Upper lobe of right lung (tissue), 1 donor: Measurements from ENCODE around the gene TANGO2. TPM values are rescaled to one million over a fixed set of nuclear protein-coding genes. Genes with fewer than 3 reads are reported as not detected.
A peak's percentile ranks its signal among the peaks of the same experiment; 100 is the strongest.

Source experiments
- ATAC-seq: fragments of 200-7000 bp; cut with Tn5 transposase; one replicate; pipeline ENCODE4 v1.9.1; 2020; ENCODE audit warnings: mild to moderate bottlenecking, moderate library complexity
- DNase-seq: peaks from one replicate; pipeline ENCODE4 v3.0.0-alpha.2; 2020
- H3K27ac ChIP-seq: fragments of 200-600 bp; one replicate; pipeline ENCODE4 v1.8.0; 2022
- H3K27me3 ChIP-seq: fragments of 200-600 bp; one replicate; pipeline ENCODE4 v1.8.0; 2022; ENCODE audit warnings: mild to moderate bottlenecking
- H3K36me3 ChIP-seq: fragments of 200-600 bp; one replicate; pipeline ENCODE4 v1.8.0; 2022
- H3K4me1 ChIP-seq: fragments of 200-600 bp; one replicate; pipeline ENCODE4 v1.8.0; 2022
- H3K4me3 ChIP-seq: fragments of 200-600 bp; one replicate; pipeline ENCODE4 v1.8.0; 2022; ENCODE audit warnings: mild to moderate bottlenecking
- H3K9me3 ChIP-seq: fragments of 200-600 bp; one replicate; pipeline ENCODE4 v1.8.0; 2022
- CTCF ChIP-seq: fragments of 200-600 bp; IDR thresholded peaks from one replicate; pipeline ENCODE4 v1.8.0; 2022; ENCODE audit warnings: antibody characterized with exemption
- intact Hi-C: fragments of 100-400 bp; cut with DNase I; formaldehyde crosslinking; loops from one replicate; pipeline ENCODE4 v1.11.0; 2022
- total RNA-seq: library from RNA; stranded (reverse); fragmentation: NEBNext Ultra II Directional; extraction: Animal tissue kit (Norgen Biotek cat#: 25700); gene quantifications from one replicate; pipeline ENCODE4 v1.2.1, GENCODE V29; 2021
- donor health status: DM: no; HTN: yes; CAD: no; lungs with severe emphysema.

Gene TANGO2
- total RNA-seq, 1 donor from 2014 or later, result 37.8 TPM

DNA sequence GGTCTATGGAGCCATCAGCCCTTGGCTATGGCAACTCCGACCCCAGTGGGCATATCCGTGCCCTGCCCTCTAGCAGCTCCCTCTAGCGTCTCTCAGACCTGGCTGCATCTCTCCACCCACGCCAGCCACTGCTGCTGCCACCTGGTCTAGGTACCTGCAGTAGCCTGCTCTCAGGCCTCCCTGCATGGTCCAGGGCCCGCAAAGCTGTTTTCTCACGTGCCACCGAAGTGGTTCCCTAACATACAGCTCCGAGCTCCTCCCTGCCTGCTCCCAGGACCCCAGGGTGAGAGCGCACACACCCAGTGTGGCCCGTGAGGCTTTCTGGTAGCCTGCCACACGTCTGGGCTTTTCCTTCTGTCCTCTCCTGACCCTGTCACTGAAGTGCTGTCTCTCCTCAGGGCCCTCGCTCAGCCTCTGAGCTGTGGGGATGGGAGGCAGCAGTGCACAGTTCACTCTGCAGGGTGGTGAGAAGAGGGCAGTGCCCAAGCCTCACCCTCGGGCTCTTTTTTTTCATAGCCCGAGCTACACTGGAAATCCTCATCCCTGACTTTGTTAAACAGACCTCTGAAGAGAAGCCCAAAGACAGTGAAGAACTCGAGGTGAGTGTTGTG is 73.4 kb downstream of the TANGO2 start:
- DNase-seq (peak; percentile 46), ATAC-seq (peak; percentile 13)
- Histone ChIP-seq H3K36me3 (peaks cover 99% of the 10 kb centered on the region), H3K4me3 (no peak overlapping the region), H3K27me3 (no peaks in the 10 kb centered on the region), H3K9me3 (no peaks in the 10 kb centered on the region), H3K4me1 (no peaks in the 10 kb centered on the region), H3K27ac (no peak overlapping the region)
- intact Hi-C loops, result no loop called here
- TF ChIP-seq CTCF, result no peak

- H3K4me1 ChIP-seq, result no peaks in the 10 kb centered on the region
- DNase-seq (no peak), ATAC-seq (no peak)
- intact Hi-C loops, result no loop called here
- no peaks in the 10 kb centered on the region for H3K27me3 ChIP-seq
- no peak overlapping the region for H3K27ac ChIP-seq
- H3K4me3 ChIP-seq, result no peak overlapping the region
- no peak for TF ChIP-seq CTCF
- no peaks in the 10 kb centered on the region for H3K9me3 ChIP-seq
- H3K36me3 ChIP-seq, result peaks cover 99% of the 10 kb centered on the region
Observed at GRCh38 chr22:20095521-20095920, 74.6 kb downstream of the TANGO2 start.

DNA sequence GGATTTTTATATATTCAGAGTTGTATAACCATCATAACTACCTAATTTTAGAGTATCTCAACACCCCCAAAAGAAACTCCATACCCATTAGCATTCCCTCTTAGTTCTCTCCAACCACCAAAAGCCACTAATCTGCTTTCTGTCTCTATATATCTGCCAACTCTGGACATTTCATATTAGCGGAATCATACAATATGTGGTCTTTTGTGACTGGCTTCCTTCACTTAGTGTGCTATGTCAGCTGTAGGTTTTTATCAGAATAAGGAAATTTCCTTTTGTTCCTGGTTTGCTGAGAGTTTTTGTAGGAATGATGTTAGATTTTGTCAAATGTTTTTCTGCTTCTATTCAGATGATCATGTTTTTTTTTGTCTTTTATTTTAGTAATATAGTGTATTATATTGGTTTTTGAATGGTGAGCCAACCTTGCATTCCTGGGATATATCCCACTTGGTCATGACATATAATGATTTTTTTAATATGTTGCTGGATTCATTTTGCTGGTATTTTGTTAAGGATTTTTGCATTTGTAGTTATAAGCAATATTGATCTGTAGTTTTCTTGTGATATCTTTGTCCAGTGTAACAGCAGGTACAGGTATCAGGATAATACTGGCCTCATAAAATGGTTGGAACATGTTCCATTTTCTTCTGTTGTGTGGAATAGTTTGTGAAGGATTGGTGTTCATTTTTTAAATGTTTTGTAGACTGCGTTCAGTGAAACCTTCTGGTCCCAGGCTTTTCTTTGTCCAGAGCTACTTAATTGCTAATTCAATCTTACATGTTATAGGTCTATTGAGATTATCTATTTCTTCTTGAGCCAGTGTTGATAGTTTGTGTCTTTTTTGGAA is 75.9 kb downstream of the TANGO2 start:
- no peak for TF ChIP-seq CTCF
- Histone ChIP-seq H3K4me1 (no peaks in the 10 kb centered on the region), H3K36me3 (peaks cover 98% of the 10 kb centered on the region), H3K4me3 (no peak overlapping the region), H3K27me3 (no peaks in the 10 kb centered on the region), H3K9me3 (no peaks in the 10 kb centered on the region), H3K27ac (no peak overlapping the region)
- ATAC-seq (no peak), DNase-seq (no peak)
- intact Hi-C loops, result no loop called here

- Histone ChIP-seq H3K36me3 (peaks cover 87% of the 10 kb centered on the region), H3K27ac (no peak overlapping the region), H3K27me3 (no peaks in the 10 kb centered on the region), H3K4me1 (no peaks in the 10 kb centered on the region), H3K4me3 (no peak overlapping the region), H3K9me3 (no peaks in the 10 kb centered on the region)
- ATAC-seq, result no peak
- DNase-seq, result no peak
- TF ChIP-seq CTCF, result no peak
- intact Hi-C loops, result no loop called here
Observed at GRCh38 chr22:20099099-20099711, 78.3 kb downstream of the TANGO2 start.

- DNase-seq (no peak), ATAC-seq (no peak)
- H3K9me3 ChIP-seq, result no peaks in the 10 kb centered on the region
- no peak overlapping the region for H3K27ac ChIP-seq
- no peaks in the 10 kb centered on the region for H3K4me1 ChIP-seq
- TF ChIP-seq CTCF, result no peak
- H3K4me3 ChIP-seq, result no peak overlapping the region
- H3K27me3 ChIP-seq, result no peaks in the 10 kb centered on the region
- intact Hi-C loops, result no loop called here
- H3K36me3 ChIP-seq, result peaks cover 86% of the 10 kb centered on the region
Observed at GRCh38 chr22:20101638-20102037, 80.7 kb downstream of the TANGO2 start.
